ENCODE results near the gene TMEM175.
"Not testable (repeated sequence)": the region's sequence is repeated elsewhere in the genome, so short reads cannot be mapped to it uniquely, and the experiment has no call there.

The TMEM175 gene

GRCh38 chr4:931194-931959 is 883 bp upstream of the TMEM175 start:
- no peaks in the 10 kb centered on the region for H3K9me2 ChIP-seq (replicated peaks; ENCODE audit: low read depth, low read length)
- H3K79me2 ChIP-seq (ENCODE audit: insufficient read depth, low read length): peaks cover 54% of the 10 kb centered on the region
- H3K9me3 ChIP-seq (ENCODE audit: insufficient read depth, low read depth, low read length): no peaks in the 10 kb centered on the region
- H3K9ac ChIP-seq (ENCODE audit: low read depth, low read length, poor library complexity, severe bottlenecking): peak overlapping the region; percentile 99
- peaks cover 5% of the 10 kb centered on the region for H3K27me3 ChIP-seq (ENCODE audit: insufficient read depth, low read length, poor library complexity, severe bottlenecking)
- H3F3A ChIP-seq (ENCODE audit: low read depth): no peaks in the 10 kb centered on the region
- H3K4me2 ChIP-seq (ENCODE audit: low read depth, low read length, poor library complexity, severe bottlenecking): peak overlapping the region; percentile 96
- peak overlapping the region; percentile 88 for H3K4me3 ChIP-seq (ENCODE audit: low read length, poor library complexity, severe bottlenecking)
- peaks cover 44% of the 10 kb centered on the region for H4K20me1 ChIP-seq (ENCODE audit: insufficient read depth, low read length, poor library complexity, severe bottlenecking)
- no peaks in the 10 kb centered on the region for H3K36me3 ChIP-seq (ENCODE audit: insufficient read depth, low read length)
- H3K4me1 ChIP-seq (ENCODE audit: insufficient read depth, low read length, poor library complexity, severe bottlenecking): peaks cover 31% of the 10 kb centered on the region
- TF ChIP-seq EZH2phosphoT487 (IDR thresholded peaks at IDR 0.05; ENCODE audit: borderline replicate concordance): no peak
- no peak for TF ChIP-seq CTCF (conservative IDR thresholded peaks at IDR 0.05; ENCODE audit: low read length)
- peak overlapping the region; percentile 90 for H2AFZ ChIP-seq (ENCODE audit: low read length)

DNA sequence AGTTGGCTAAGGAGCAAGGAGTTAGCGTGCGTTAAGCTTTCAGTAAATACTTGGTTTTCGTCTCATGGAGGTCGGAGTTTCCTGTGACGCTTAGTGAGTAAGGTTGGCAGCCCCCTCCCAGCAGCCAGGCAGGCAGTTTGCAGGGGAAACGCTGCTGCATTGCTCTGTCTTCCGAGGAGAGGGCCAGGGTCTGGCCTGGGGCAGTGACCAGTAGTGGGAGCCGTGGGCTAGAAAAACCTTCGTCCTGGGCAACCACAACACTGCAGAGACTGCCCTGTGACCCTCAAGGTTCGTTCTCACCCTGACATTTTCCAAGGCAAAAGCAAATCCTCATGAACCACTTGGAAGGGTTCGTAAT is 432 bp downstream of the TMEM175 start:
- no peaks in the 10 kb centered on the region for H3K9me2 ChIP-seq (replicated peaks; ENCODE audit: low read depth, low read length)
- no peaks in the 10 kb centered on the region for H3K36me3 ChIP-seq (ENCODE audit: insufficient read depth, low read length)
- H3K9ac ChIP-seq (ENCODE audit: low read depth, low read length, poor library complexity, severe bottlenecking): peak overlapping the region; percentile 99
- no peaks in the 10 kb centered on the region for H3K9me3 ChIP-seq (ENCODE audit: insufficient read depth, low read depth, low read length)
- H4K20me1 ChIP-seq (ENCODE audit: insufficient read depth, low read length, poor library complexity, severe bottlenecking): peaks cover 40% of the 10 kb centered on the region
- peaks cover 31% of the 10 kb centered on the region for H3K4me1 ChIP-seq (ENCODE audit: insufficient read depth, low read length, poor library complexity, severe bottlenecking)
- H3K4me3 ChIP-seq (ENCODE audit: low read length, poor library complexity, severe bottlenecking): peak overlapping the region; percentile 88
- peak overlapping the region; percentile 89 for H3K4me2 ChIP-seq (ENCODE audit: low read depth, low read length, poor library complexity, severe bottlenecking)
- peaks cover 48% of the 10 kb centered on the region for H3K79me2 ChIP-seq (ENCODE audit: insufficient read depth, low read length)
- H3F3A ChIP-seq (ENCODE audit: low read depth): no peaks in the 10 kb centered on the region
- H2AFZ ChIP-seq (ENCODE audit: low read length): peak overlapping the region; percentile 90
- peaks cover 5% of the 10 kb centered on the region for H3K27me3 ChIP-seq (ENCODE audit: insufficient read depth, low read length, poor library complexity, severe bottlenecking)
- TF ChIP-seq EZH2phosphoT487 (IDR thresholded peaks at IDR 0.05; ENCODE audit: borderline replicate concordance) (no peak), CTCF (conservative IDR thresholded peaks at IDR 0.05; ENCODE audit: low read length) (0 out of 2 replicates have a peak, but pooled peaks have one; percentile 14)

GRCh38 chr4:939508-939907 is 7.2 kb downstream of the TMEM175 start:
- not testable (repeated sequence) for H3K79me2 ChIP-seq (ENCODE audit: insufficient read depth, low read length)

More at GRCh38 chr4:939508-939907, 7.2 kb downstream of the TMEM175 start:
- H3K9me2 ChIP-seq (replicated peaks; ENCODE audit: low read depth, low read length); H4K20me1 ChIP-seq (ENCODE audit: insufficient read depth, low read length, poor library complexity, severe bottlenecking); H3K27me3 ChIP-seq (ENCODE audit: insufficient read depth, low read length, poor library complexity, severe bottlenecking); H3K9me3 ChIP-seq (ENCODE audit: insufficient read depth, low read depth, low read length); H3K36me3 ChIP-seq (ENCODE audit: insufficient read depth, low read length); H3K9ac ChIP-seq (ENCODE audit: low read depth, low read length, poor library complexity, severe bottlenecking); H3K4me3 ChIP-seq (ENCODE audit: low read length, poor library complexity, severe bottlenecking); H3K4me2 ChIP-seq (ENCODE audit: low read depth, low read length, poor library complexity, severe bottlenecking); H3F3A ChIP-seq (ENCODE audit: low read depth); H2AFZ ChIP-seq (ENCODE audit: low read length); H3K4me1 ChIP-seq (ENCODE audit: insufficient read depth, low read length, poor library complexity, severe bottlenecking): not testable (repeated sequence)

All from Loucy (cell line).